ENCODE data around the gene ZAR1.

GRCh38 chr4:48489683-48490011 is 405 bp upstream of the ZAR1 start:
- TF ChIP-seq, protein P1, sequence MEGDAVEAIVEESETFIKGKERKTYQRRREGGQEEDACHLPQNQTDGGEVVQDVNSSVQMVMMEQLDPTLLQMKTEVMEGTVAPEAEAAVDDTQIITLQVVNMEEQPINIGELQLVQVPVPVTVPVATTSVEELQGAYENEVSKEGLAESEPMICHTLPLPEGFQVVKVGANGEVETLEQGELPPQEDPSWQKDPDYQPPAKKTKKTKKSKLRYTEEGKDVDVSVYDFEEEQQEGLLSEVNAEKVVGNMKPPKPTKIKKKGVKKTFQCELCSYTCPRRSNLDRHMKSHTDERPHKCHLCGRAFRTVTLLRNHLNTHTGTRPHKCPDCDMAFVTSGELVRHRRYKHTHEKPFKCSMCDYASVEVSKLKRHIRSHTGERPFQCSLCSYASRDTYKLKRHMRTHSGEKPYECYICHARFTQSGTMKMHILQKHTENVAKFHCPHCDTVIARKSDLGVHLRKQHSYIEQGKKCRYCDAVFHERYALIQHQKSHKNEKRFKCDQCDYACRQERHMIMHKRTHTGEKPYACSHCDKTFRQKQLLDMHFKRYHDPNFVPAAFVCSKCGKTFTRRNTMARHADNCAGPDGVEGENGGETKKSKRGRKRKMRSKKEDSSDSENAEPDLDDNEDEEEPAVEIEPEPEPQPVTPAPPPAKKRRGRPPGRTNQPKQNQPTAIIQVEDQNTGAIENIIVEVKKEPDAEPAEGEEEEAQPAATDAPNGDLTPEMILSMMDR (IDR thresholded peaks at IDR 0.05): no peak
- TF ChIP-seq POLR2A (IDR thresholded peaks at IDR 0.05) (no peak), POLR2AphosphoS5 (IDR thresholded peaks at IDR 0.05; ENCODE audit: insufficient read depth in 1 of 2, low read depth in 1 of 2) (no peak)

Measured in vagina (tissue), 2 donors.